Measurements from ENCODE around the gene OR6B3. TPM values are rescaled to one million over a fixed set of nuclear protein-coding genes. Genes with fewer than 3 reads are reported as not detected.

OR6B3 gene
- total RNA-seq (2022; extraction: Qiagen RNA extraction) = not detected in 5 replicates

GRCh38 chr2:240053173-240054155 lies at the start of gene OR6B3:
TSS of gene OR6B3 (minus strand) at chr2:240053521.

DNA sequence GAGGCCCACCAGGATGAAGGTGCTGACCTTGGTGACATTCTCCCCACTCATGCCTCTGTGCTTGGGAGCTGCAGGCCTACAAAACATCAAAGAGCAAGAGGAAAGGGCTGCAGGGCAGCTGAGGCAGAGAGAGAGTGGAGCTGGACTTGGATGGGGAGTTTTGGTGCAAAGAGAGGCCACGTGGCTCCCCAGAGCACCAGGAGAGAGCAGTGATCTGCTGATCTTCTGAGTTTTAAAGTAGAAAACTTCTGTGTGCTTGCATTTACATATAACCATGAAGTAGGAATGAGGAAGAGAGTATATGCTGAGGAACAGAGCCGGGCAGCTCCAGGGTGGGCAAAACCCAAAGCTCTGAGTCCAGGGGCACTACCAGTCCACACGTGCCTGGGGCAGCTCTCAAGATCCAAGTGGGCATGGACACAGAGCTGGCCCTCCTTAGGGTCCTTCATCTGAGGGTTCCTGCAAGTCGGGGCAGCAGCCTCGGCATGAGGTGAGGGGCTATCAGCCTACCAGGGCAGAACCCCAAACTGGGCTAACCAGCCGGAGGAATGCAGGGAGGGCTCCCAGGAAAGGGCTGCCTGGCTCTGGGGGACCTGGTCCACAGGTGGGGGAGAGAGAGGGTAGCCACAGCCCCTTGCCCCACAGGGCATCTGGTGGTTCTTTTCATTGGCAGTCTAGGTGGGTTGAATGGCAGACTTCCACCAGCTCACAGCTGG lies 22.8 kb downstream of the OR6B3 start, which contains the start of gene OR6B2:
TSS of gene OR6B2 (minus strand) at position 51 of the 716 bp plus-strand sequence. CDS start at position 51, 0 bp downstream.

Other genes starting within 250 kb of the OR6B3 start
- 118 to 162 TPM (median 133 TPM) in 5 replicates for gene NDUFA10, start 28.2 kb downstream of the OR6B3 start, total RNA-seq (2022; extraction: Qiagen RNA extraction)
- gene OR6B2, start 23.1 kb downstream of the OR6B3 start, total RNA-seq (2022; extraction: Qiagen RNA extraction) = not detected in 5 replicates
- gene COPS9, start 82.8 kb upstream of the OR6B3 start, total RNA-seq (2022; extraction: Qiagen RNA extraction) = 233 to 304 TPM (median 295 TPM) in 5 replicates
- gene OTOS, start 87.1 kb upstream of the OR6B3 start, total RNA-seq (2022; extraction: Qiagen RNA extraction) = not detected in 5 replicates

All from A549 treated with Mapracorat at 1 μM for 4 hours (cell line).